H1 (cell line): ENCODE data around the gene RPUSD3. TPM values are rescaled to one million over a fixed set of nuclear protein-coding genes. Genes with fewer than 3 reads are reported as not detected.
A peak's percentile ranks its signal among the peaks of the same experiment; 100 is the strongest.

Experiments used
- ASH2L ChIP-seq: fragments of 200-600, 300-600 bp; sonication (generic); IDR thresholded peaks from one replicate; pipeline ENCODE4 v1.7.1; 2017; ENCODE audit warnings: low read length
- CBX8 ChIP-seq: fragments of 300-800, 300-1000 bp; sonication (generic); IDR thresholded peaks from 2 replicates; pipeline ENCODE4 v1.7.1; 2016; ENCODE audit warnings: low read depth, low read length, borderline replicate concordance
- CHD7 ChIP-seq: fragments of 300-600 bp; sonication (generic); IDR thresholded peaks from 2 replicates; pipeline ENCODE4 v1.7.1; 2012; ENCODE audit warnings: low read length, moderate library complexity, mild to moderate bottlenecking, inconsistent platforms; ENCODE audit not compliant: insufficient replicate concordance
- CREB1 ChIP-seq: IDR thresholded peaks from 2 replicates; pipeline ENCODE4 v1.6.1; 2012; ENCODE audit warnings: inconsistent platforms
- MAX ChIP-seq: IDR thresholded peaks from 2 replicates; pipeline ENCODE4 v1.6.1; 2012; ENCODE audit warnings: inconsistent platforms
- NANOG ChIP-seq: IDR thresholded peaks from 2 replicates; pipeline ENCODE4 v1.6.1; 2011; ENCODE audit warnings: low read length, low read depth, mild to moderate bottlenecking, inconsistent platforms; ENCODE audit not compliant: insufficient read depth, poor library complexity, severe bottlenecking
- POLR2AphosphoS5 ChIP-seq: IDR thresholded peaks from 2 replicates; pipeline ENCODE4 v1.6.1; 2011; ENCODE audit warnings: low read depth, low read length
- RAD21 ChIP-seq, 2 experiments: IDR thresholded peaks in 1 of 2; conservative IDR thresholded peaks in 1 of 2; 2 replicates each; pipeline ENCODE4 v1.6.1; 2011; ENCODE audit warnings: low read depth in 2 of 2, low read length in 2 of 2, improper control_type of control experiment in 1 of 2, inconsistent platforms in 1 of 2, mild to moderate bottlenecking in 1 of 2, moderate library complexity in 1 of 2
- TCF12 ChIP-seq: IDR thresholded peaks from 2 replicates; pipeline ENCODE4 v1.6.1; 2011; ENCODE audit warnings: low read depth, mild to moderate bottlenecking, low read length
- polyA plus RNA-seq, 7 experiments: library from polyadenylated mRNA; depleted of rRNA in 3 of 7; stranded (reverse) in 5 of 7; unstranded in 2 of 7; fragments of >200 nt in 5 of 7; fragments of 200-250 nt in 2 of 7; gene quantifications; 1 replicate in 5 of 7; 2 replicates in 1 of 7; 4 replicates in 1 of 7; pipeline versions ENCODE4 v1.2.1 to v1.2.3, GENCODE V29; 2011 to 2013; ENCODE audit warnings: missing spikeins in 2 of 7, mixed read lengths in 2 of 7
- total RNA-seq: library from RNA; stranded (reverse); fragmentation: NEBNext Ultra II Directional; extraction: Animal tissue kit (Norgen Biotek cat#: 25700); gene quantifications from 2 replicates; pipeline ENCODE4 v1.2.1, GENCODE V29; 2021

The RPUSD3 gene
- total and polyA plus RNA-seq, 2 of the 8 experiments (the other 6 are each of a cell fraction or from before 2014, with no cell fraction given), result 68.4 to 154 TPM

DNA sequence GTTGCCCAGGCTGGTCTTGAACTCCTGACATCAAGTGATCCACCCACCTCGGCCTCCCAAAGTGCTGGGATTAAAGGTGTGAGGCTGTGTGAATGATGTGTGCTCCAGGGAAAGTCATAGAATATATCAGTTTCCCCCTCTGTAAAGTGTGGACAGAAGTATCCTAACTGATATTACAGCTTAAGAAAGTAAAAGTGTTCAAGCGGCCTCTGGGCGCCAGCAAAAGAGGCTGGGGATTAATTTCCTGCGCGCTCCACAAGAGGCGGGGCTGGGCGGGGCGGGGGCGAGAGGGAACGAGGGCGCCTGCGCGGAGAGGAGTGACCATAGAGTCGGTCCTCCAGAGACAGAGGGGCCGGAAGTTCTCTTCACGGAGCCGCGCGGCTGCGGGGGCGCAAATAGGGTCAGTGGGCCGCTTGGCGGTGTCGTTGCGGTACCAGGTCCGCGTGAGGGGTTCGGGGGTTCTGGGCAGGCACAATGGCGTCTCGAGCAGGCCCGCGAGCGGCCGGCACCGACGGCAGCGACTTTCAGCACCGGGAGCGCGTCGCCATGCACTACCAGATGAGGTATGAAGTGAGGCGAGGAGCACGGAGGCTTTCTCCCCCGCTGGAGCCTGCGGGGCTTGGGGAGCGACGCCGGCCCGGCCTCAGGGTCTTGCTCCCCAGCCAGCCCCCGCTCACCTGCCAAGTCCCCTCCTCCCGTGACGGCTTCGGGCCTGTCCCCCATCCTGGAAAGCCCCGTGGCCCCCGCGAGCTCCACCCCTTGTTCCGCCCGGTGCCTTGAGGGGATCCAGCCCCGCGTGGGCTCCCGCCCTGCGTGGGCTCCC, 46.7 kb upstream of the RPUSD3 start, which contains the start of gene JAGN1 (continued):
- TF ChIP-seq CHD7 (no peak), RAD21 (IDR thresholded peaks at IDR 0.05 in 1 of 2, conservative IDR thresholded peaks at IDR 0.05 in 1 of 2; ENCODE audit: low read depth in 2 of 2, low read length in 2 of 2) (no peak), CBX8 (no peak), CREB1 (peak; percentile 27; the same call in 1 of the 2 replicates), TCF12 (0 out of 2 replicates have a peak, but pooled peaks have one; percentile 7), NANOG (no peak), ASH2L (peak; percentile 96), POLR2AphosphoS5 (peak; percentile 93), MAX (peak; percentile 73)
